ENCODE results near the gene TP53I11. TPM values are rescaled to one million over a fixed set of nuclear protein-coding genes. Genes with fewer than 3 reads are reported as not detected.
A peak's percentile ranks its signal among the peaks of the same experiment; 100 is the strongest.

TP53I11 gene
- total RNA-seq, 1 experiment from 2014 or later = 94.2 TPM

GRCh38 chr11:44946263-44946662, 4.4 kb downstream of the TP53I11 start:
- Mint-ChIP-seq H3K4me3 (no peak overlapping the region), H3K4me1 (peaks cover 56 to 76% of the 10 kb centered on the region in 2 experiments), H3K36me3 (ENCODE audit: insufficient read depth in 1 of 3, low read depth in 3 of 3) (peaks cover 0 to 18% (median 15%) of the 10 kb centered on the region in 3 experiments; a peak in 5 of 7 replicates), H3K9me3 (no peaks in the 10 kb centered on the region; a peak in 1 of 5 replicates), H3K27me3 (ENCODE audit: low read depth) (peaks cover 2% of the 10 kb centered on the region), H3K27ac (peak overlapping the region in 1 of 3 experiments; percentile 83; a peak in 2 of 7 replicates)
- Histone ChIP-seq H3K4me2 (ENCODE audit: insufficient read depth, insufficient read length, low read length) (no peak overlapping the region), H2AFZ (ENCODE audit: low read length) (no peak overlapping the region), H3K18ac (ENCODE audit: insufficient read length, low read depth, low read length) (no peak overlapping the region), H2BK120ac (ENCODE audit: low read depth, low read length, poor library complexity, severe bottlenecking) (no peak overlapping the region), H3K23ac (ENCODE audit: insufficient read length, low read depth, low read length) (no peak overlapping the region), H2BK5ac (ENCODE audit: insufficient read length, low read length) (no peak overlapping the region), H3T11ph (ENCODE audit: low read length) (no peak overlapping the region), H4K8ac (replicated peaks; ENCODE audit: insufficient read length, low read depth, low read length) (no peak overlapping the region), H4K91ac (ENCODE audit: insufficient read length, low read depth, low read length) (no peak overlapping the region), H3K14ac (ENCODE audit: insufficient read depth, low read length) (no peak overlapping the region), H3K4me1 (ENCODE audit: insufficient read depth, low read length) (peaks cover 2% of the 10 kb centered on the region; the same call in 1 of the 2 replicates), H4K5ac (ENCODE audit: insufficient read length, low read depth, low read length) (no peak overlapping the region), H3K79me2 (ENCODE audit: insufficient read depth, low read length) (no peaks in the 10 kb centered on the region), H3K27me3 (ENCODE audit: insufficient read depth, low read length) (no peaks in the 10 kb centered on the region), H3K56ac (ENCODE audit: insufficient read length, low read depth, low read length) (no peak overlapping the region), H4K20me1 (ENCODE audit: control insufficient read depth, insufficient read depth, insufficient read length) (no peaks in the 10 kb centered on the region), H3K4ac (ENCODE audit: low read depth, low read length) (no peak overlapping the region), H2AK5ac (ENCODE audit: insufficient read length, low read length) (no peak overlapping the region), H2BK15ac (ENCODE audit: low read depth, low read length) (no peak overlapping the region), H3K27ac (ENCODE audit: insufficient read length, low read depth, low read length) (no peak overlapping the region), H2BK20ac (ENCODE audit: low read depth, low read length, poor library complexity, severe bottlenecking) (no peak overlapping the region), H3K9ac (ENCODE audit: extremely low read depth, insufficient read length, low read length) (no peak overlapping the region), H3K9me3 (ENCODE audit: control insufficient read depth, low read depth, low read length) (no peaks in the 10 kb centered on the region), H3K79me1 (ENCODE audit: insufficient read depth, low read depth, low read length, poor library complexity, severe bottlenecking) (no peaks in the 10 kb centered on the region), H3K23me2 (ENCODE audit: insufficient read length, low read depth, low read length, poor library complexity, severe bottlenecking) (peaks cover 4% of the 10 kb centered on the region), H2BK12ac (ENCODE audit: insufficient read length, low read depth, low read length) (no peak overlapping the region)
- no peak for DNase-seq
- no peak for TF ChIP-seq CTCF (conservative IDR thresholded peaks at IDR 0.05)
- WGBS (ENCODE audit: extremely low coverage, insufficient read length, low lambda C conversion rate) = no CpG with 5 or more reads among the region's 12 CpGs
